Measurements from ENCODE around the gene TNRC6C. TPM values are rescaled to one million over a fixed set of nuclear protein-coding genes. Genes with fewer than 3 reads are reported as not detected.
A peak's percentile ranks its signal among the peaks of the same experiment; 100 is the strongest.
"Not testable (repeated sequence)": the region's sequence is repeated elsewhere in the genome, so short reads cannot be mapped to it uniquely, and the experiment has no call there.

TNRC6C gene
- total RNA-seq, 1 experiment from 2014 or later = 3.2 TPM

DNA sequence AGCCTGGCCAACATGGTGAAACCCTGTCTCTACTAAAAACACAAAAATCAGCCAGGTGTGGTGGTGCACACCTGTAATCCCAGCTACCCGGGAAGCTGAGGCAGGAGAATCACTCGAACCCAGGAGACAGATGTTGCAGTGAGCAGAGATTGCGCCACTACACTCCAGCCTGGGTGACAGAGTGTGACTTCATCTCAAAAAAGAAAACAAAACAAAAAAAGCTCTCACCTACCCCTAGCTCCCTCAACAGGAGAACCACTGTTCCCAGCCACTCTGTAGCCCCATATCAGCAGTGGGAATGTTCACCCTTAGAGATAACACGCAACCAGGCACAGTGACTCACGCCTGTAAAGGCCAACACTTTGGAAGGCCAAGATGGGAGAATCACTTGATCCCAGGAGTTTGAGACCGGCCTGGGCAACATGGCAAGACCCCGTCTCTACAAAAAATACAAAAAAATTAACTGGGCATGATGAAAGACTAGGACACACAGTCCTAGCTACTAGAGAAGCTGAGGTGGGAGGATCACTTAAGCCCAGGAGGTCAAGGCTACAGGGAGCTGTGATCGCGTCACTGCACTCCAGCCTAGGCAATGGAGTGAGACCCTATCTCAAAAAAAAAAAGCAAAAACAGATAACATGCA lies 177.5 kb downstream of the TNRC6C start:
- no peak for DNase-seq (ENCODE audit: low spot score)

DNA sequence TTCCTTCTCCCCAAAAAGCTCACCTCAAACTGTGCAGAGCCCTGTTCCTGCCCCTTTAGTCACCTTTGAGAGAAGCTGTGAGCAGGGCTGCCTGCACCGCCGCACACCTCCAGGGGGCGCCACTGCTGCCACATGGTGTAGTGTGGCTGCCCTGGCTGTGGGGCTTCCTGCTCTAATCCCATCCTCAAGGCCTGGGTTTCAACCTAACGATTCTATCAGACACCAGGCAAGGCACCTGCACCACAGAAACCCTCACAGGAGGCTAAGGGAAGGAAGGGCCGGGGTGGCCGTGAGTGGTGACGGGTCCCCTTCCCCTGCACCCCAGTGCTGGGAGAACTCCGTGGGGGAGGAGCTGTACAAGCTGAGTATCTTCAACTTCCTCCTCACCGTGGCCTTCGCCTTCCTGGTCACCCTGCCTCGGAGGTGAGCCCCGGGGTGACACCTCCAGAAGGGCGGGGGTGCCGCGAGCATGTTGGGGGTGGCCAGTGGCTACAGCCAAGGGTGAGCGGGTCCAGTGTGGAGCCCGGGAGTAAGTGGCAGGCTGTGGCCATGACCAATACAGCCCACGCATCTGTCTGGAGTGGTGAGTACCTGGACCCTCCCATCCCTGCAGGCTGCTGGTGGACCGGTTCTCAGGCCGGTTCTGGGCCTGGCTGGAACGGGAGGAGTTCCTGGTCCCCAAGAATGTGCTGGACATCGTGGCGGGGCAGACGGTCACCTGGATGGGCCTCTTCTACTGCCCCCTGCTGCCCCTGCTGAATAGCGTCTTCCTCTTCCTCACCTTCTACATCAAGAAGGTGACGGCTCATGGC lies 179.1 kb downstream of the TNRC6C start:
- no peak for DNase-seq (ENCODE audit: low spot score)

DNA sequence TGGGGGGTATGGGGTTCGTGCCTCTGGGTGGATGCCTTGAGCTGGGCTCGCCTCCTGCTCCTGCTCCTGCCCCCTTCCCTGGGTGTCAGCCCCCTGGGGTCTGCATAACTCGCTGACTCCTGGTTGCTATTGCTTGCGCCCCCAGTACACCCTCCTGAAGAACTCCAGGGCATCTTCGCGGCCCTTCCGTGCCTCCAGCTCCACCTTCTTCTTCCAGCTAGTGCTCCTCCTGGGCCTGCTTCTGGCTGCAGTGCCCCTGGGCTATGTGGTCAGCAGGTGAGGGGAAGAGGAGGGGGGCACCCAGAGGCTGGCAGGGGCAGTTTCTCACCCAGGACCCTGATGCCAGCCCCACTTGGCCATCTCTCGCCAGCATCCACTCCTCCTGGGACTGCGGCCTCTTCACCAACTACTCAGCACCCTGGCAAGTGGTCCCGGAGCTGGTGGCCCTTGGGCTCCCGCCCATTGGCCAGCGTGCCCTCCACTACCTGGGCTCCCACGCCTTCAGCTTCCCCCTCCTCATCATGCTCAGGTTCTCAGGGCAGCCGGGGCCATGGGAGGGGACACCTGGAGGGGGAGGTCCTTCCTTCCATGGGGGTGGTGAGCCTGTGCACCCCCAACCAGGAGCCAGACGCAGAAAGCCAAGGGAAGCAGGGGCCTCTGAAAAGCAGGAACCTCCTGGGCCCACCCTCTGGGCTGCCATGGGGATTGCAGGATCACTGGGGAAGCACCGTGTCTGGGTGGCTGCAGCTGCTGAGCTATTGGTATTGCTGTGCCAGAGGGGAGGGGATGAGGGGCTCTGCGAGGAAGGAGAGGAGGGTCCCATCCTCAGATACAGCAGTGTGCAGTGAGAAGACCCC lies 179.9 kb downstream of the TNRC6C start:
- no peak for DNase-seq (ENCODE audit: low spot score)

DNA sequence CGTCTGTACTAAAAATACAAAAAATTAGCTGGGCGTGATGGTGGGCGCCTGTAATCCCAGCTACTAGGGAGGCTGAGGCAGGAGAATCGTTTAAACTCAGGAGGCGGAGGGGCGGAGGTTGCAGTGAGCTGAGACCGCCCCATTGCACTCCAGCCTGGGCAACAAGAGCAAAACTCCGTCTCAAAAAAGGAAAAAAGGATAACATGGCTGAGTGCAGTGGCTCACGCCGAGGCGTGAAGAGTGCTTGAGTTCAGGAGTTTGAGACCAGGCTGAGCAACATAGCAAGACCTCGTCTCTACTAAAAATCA lies 181.3 kb downstream of the TNRC6C start:
- not testable (repeated sequence) for DNase-seq (ENCODE audit: low spot score)

DNA sequence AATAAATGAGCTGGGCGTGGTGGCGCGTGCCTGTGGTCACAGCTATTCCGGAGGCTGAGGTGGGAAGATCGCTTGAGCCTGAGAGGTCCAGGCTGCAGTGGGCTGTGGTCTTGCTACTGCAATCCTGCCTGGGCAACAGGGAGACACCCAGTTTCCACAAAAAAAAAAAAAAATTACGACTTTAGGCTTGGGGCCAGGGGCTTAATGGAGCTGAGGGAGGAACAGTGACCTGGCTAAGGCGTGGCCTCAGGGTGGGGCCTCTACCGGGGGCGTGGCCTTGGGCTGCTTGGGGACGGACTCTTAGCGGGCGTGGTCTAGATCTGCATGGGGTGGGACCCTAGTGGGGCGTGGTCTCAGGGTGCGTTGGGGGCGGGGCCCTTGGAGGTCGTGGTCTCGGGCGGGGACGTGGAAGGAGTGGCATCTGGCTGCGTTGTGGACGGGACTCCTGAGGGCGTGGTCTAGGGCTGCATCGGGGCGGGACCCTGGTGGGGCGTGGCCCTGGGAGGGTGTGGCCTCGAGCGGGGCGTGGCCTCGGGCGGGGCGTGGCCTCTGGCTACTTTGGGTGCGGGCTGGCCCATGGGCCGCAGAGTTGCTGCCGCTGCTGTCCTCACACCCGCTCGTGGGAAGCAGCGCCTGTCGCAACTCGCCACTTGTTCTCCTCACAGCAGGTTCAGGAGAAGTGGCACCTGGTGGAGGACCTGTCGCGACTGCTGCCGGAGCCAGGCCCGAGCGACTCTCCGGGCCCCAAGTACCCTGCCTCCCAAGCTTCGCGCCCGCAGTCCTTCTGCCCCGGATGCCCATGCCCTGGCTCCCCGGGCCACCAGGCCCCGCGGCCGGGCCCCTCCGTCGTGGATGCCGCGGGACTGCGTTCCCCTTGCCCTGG lies 181.9 kb downstream of the TNRC6C start:
- DNase-seq (ENCODE audit: low spot score) = peak; percentile 90

DNA sequence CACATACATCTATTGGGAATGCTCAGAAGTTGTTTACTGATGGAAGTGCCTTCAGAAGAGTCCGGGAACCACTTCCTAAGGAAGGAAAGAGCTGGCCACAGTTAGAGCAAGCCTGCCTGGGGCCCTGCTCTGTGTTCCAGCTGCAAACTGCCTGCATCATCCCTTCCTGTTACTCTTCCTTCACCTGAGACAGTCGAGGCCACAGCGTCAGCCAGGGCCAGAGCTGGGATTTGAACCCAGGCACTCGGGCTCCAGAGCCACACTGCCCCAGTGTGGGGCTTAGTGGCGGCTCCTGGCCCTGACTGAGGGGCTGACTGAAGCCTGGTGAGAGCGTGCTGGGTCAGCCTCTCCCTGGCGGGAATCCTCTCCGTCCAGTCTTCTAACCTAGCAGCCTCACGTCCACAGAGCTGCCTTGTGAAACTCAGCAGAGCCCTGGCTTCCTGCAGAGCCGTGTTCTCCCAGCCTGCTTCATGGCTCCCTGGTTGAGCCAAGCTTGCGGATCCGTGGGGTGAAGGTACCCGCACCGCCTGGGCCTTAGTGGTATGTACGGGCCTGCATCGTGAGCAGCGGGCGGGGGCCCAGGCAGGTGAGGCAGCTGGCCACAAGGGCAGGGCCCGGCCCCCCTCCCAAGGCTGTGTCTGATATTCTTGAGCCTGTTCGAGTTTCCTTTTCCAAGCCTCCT lies 183.1 kb downstream of the TNRC6C start:
- no peak for DNase-seq (ENCODE audit: low spot score)

DNA sequence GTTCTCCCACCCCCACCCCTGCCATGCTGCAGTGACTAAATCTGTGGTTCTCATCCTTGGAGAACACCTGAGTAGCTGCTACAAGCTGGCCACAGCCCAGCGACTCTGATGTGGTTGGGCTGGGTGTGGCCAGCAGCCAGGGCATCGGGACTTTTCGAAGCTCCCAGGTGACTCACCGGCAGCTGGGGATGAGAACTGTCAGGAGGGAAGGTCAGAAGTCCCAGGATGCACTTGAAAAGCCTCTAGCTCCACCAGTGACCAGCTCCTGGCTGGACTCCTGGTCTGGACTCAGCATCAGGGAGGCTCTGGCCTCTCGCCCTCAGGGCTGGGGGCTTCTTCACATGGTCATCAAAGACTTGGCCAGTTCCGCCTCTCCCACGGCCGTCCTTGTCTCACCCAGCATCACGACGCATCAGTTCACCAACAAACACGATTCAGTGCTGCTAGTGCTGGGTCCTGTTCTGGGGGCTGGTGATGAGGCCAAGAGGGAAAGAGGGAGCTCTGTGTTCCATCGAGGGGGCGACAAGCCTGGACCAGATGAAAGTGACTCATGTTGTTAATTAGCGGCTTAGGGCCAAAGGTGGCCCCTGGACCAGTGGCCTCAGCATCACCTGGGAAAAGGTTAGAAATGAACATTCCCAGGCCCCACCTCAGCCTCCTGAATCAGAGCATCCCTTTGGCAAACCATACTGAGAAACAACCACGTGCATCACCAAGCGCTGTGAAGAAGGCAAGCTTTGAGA lies 183.8 kb downstream of the TNRC6C start:
- DNase-seq (ENCODE audit: low spot score) = peak; percentile 97

DNA sequence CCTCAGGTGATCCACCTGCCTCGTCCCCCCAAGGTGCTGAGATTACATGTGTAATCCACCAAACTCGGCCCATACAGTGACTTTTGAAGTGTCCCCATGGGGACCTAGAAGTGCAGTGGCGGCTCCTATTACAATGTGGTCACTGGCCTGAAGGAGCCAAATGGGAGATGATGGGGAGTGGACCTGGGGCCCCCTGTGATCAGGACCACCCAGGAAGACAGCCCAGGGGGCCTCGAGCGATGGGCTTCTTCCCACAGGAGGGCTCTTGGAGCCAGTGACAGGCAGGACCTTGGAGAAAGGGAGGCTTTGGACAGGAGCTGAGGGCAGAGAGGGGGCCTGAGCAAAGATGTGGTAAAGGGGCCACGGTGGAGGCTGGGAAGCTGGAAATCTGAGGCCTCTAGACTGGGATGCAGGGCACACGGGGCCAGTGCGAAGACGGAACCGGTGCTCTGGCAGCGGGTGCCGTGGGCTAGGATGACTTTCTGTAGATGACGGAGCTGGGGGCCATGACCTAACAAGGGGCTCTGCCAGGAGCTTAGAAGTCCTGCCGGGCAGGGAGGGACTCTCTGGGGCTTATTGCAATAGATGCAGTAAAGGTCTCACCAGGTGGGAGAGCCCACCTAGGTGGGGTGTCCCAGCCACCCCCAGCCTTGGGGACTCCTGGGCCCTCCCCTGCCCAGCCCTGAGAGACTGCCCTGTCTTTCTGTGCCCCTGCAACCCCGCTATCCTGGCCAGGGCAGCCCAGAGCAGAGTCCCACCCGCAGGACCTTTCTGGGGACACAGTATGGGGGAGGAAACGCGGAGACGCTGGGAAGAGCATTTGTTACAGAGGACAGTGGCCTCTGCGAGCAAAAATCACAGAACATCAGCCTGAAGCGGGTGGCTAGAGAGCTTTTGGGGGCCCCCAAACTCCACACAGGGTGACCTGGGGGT lies 185.0 kb downstream of the TNRC6C start:
- DNase-seq (ENCODE audit: low spot score) = no peak

DNA sequence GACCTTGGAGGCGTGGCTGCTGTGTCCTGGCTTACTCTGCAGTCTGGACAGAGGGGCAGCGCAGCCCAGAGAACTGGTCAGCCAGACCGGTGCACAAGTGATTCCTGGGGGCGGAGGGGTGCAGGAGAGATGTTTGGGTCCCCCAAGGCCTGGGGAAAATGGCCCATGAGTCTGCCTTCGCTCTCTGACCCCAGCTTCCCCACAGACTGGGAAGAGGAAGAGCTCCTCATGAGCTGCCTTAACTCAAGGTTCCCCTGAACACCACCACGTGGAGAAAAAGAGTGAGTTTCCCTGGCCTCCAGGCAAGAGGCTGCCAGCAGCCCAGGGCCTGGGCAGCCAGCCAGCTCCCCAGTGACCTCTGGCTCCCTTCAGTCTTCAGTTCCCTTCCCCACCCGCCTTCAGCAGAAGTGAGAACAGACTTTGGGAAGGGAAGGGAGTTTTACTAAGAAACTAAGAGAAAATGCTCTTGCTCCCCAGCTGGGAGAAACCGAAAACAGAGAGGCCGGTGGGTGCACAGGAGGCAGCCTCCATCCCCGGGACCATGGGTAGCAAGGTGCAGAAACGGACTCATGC lies 185.7 kb downstream of the TNRC6C start:
- DNase-seq (ENCODE audit: low spot score) = peak; percentile 76

DNA sequence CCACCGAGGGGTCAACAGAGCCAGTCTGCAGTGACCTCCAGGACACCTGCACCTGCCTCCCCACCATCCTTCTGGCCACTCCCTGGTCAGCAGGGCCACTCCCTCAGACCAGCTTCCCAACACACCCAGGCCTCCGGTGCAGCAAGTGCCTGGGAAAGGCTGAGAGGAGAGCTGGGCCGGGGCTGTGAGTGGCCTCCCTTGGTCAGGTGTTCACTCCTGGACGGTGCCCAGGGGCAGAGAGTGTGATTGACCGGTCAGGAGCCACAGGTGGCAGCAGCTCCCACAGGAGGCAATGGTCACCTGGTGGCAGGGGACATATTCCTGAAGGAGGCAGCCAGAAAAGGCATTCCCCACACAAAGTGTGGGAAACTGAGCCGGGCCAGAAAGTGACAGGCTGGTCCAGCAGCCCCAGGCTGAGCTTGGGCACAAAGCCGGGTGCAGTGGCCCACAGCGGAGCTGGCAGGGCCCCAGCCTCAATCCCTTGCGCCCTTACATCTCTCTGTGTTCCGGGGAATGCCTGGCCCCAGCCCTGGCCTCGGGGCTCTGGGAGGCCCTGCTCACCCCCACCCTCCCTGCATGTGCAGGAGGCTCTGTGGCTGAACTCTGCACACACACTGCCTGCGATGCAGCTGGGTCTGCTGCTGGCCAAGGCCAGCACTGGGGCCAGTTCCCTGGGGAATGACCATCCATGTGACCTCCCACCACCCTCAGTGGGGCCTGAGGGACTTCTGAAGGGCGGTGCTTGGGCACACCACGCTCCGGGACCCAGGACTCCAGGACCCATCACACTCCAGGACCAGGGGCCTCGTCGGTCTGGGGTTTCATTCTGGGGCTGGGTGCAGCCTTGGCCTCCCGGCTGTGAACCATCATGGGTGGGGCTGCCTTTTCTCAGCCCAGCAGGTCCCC lies 186.5 kb downstream of the TNRC6C start:
- DNase-seq (ENCODE audit: low spot score) = peak; percentile 52

DNA sequence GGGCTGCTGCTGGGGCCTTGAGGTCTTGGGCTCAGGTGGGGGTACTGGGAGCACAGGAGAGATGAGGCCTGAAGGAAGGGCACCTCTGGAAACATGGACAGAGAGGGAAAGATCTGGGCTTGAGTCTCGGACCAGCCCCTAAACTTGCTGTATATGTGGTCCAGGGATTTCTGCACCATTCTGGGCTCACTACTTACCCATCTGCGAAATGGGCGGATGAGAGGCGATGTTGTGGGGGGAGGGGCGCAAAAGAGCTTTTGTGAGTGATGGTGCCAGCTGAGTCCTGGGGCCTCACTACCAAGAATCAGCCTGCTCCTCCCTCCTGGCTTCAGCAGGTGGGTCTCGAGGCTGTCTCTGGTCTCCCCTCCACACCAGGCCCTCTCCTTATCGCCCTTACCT lies 188.0 kb downstream of the TNRC6C start:
- DNase-seq (ENCODE audit: low spot score) = no peak

DNA sequence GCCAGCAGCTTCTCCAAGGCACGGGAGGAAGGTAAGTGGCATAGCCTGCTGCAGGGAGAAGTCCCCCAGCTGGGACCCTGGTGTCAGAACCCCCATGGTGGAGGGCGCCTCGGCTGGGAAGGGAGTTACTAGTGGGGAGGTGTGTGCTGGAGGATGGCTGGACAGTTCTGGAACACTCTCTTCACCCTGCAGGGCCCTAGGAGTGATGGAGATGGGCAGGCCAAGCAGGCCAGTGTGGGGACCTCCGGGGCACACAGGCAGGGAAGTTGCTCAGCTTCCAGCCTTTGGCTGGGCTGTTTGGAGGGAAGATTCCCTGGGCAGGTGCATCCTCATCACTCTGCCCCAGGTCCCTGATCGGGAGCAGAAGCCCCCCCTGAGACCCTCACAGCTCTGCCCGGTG lies 188.4 kb downstream of the TNRC6C start:
- no peak for DNase-seq (ENCODE audit: low spot score)

DNA sequence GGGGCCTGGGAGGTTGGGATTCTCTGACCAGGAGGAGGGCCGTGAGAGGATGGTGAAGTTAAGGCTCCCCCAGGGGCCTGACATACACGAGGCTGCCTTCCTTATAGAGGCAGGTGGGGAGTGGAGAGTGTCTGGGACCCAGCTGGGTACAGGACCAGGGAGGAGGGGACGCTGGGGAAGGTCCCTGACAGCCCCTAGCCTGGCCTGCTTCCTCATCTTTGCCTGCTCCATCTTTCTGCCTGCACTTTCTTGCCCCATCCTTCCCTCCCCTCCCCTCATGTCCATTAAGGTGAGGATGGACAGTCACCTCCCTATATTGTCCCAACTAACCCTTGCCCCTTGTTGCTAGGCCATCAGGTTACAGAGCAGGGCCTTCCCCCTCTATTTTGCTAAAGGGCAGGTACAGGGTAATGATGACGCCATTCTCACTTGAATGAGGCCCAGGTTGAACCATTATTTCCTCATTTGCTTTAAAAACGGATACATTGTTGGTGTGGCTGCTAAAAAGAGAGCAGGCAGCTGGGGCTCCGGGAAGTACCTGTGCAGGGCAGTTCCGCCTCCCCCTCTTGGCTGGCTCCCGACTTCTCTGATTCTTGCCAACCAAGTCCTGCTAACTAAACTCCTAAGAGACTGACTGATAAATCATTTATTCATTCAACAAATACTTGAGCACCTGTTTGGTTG lies 189.0 kb downstream of the TNRC6C start:
- DNase-seq (ENCODE audit: low spot score) = no peak

DNA sequence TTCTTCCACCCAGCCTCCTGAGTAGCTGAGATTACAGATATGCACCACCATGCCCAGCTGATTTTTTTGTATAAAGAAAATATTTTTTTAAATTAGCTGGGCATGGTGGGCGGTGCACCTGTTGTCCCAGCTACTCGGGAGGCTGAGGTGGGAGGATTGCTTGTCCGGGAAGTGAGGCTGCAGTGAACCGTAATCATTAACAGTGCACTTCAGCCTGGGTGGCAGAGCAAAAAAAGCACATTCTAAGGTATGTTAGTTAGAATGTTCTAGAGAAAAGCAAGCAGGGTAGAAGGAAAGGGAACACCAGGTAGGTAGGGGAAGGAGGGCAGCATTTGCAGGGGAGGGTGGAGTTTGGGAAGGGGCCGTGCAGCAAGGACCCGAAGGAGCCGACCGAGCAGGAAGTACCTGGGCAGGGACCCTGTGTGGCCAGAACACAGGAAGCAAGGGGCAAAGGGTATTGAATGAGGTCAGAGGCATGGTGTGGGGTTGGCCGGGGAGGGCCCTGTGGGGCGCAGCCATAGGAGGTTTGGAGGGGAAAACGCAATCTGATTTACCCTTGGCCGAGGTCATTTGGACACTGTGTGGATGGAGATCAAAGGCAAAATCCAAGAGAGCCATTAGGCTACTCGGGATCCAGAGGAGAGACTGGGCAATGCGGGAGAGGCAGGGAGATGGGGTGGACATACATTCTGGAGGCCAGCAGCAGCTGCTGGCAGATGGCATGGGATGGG lies 189.9 kb downstream of the TNRC6C start:
- DNase-seq (ENCODE audit: low spot score) = no peak

DNA sequence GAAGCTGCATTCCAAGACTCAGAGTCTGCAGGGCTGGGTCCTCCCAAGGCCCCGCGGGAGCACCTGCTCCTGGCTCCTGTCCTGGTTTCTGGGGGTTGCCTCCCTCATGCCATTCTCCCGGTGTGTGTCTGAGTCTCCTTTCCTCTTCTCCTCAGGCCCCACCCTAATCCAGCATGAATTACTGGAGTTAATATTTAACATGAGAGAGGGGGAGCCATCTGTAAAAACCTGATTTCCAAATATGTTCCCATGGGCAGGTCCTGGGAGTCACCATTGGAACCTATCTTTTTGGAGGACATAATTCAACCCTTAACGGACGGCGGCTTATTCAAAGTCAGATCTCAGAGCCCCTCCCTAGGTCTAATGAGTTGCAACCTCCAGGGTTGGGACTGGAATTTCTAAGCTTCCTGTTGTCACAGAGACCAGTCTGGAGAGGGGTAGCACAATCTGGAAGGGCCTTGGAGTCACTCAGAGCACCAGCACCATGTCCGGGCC lies 193.1 kb downstream of the TNRC6C start:
- DNase-seq (ENCODE audit: low spot score) = no peak

Measured in A172 (cell line).